ENCODE data around the gene EMILIN2. TPM values are rescaled to one million over a fixed set of nuclear protein-coding genes. Genes with fewer than 3 reads are reported as not detected.

Gene EMILIN2
- total RNA-seq, 4 donors from 2014 or later, result 10.8 to 24.2 (median 16.7) TPM

- no peak for DNase-seq (ENCODE audit: extremely low spot score)
- Histone ChIP-seq H3K27me3 (no peaks in the 10 kb centered on the region), H3K27ac (replicated peaks in 1 of 4) (no peak overlapping the region), H3K36me3 (no peaks in the 10 kb centered on the region), H3K4me3 (no peak overlapping the region), H3K4me1 (no peaks in the 10 kb centered on the region), H3K9me3 (no peaks in the 10 kb centered on the region)
- 74% methylated on average over 2 of the region's 2 CpGs for WGBS
- TF ChIP-seq POLR2A (IDR thresholded peaks at IDR 0.05; ENCODE audit: low read depth) (no peak), EP300 (IDR thresholded peaks at IDR 0.05) (no peak), CTCF (IDR thresholded peaks at IDR 0.05) (no peak), POLR2AphosphoS5 (IDR thresholded peaks at IDR 0.05) (no peak)
- intact Hi-C loops (cut with DNase I), result no loop called here
Measured at GRCh38 chr18:2869207-2869606, 22.4 kb downstream of the EMILIN2 start.

- Histone ChIP-seq H3K9me3 (no peaks in the 10 kb centered on the region), H3K27ac (replicated peaks in 1 of 4) (no peak overlapping the region), H3K27me3 (no peaks in the 10 kb centered on the region), H3K4me3 (no peak overlapping the region), H3K4me1 (peaks cover 5 to 16% (median 11%) of the 10 kb centered on the region in 4 donors), H3K36me3 (no peaks in the 10 kb centered on the region)
- no peak for DNase-seq (ENCODE audit: extremely low spot score)
- 95% methylated on average over 7 of the region's 8 CpGs for WGBS
- TF ChIP-seq POLR2AphosphoS5 (IDR thresholded peaks at IDR 0.05), result no peak
- TF ChIP-seq POLR2A (IDR thresholded peaks at IDR 0.05; ENCODE audit: low read depth), result no peak
- TF ChIP-seq CTCF (IDR thresholded peaks at IDR 0.05), result no peak
- TF ChIP-seq EP300 (IDR thresholded peaks at IDR 0.05), result no peak
- intact Hi-C loops (cut with DNase I), result no loop called here
Measured at GRCh38 chr18:2871111-2871720, 24.4 kb downstream of the EMILIN2 start.

- WGBS, result 89% methylated on average over 6 of the region's 6 CpGs
- Histone ChIP-seq H3K27me3 (no peaks in the 10 kb centered on the region), H3K4me1 (peaks cover 5 to 16% (median 11%) of the 10 kb centered on the region in 4 donors), H3K27ac (replicated peaks in 1 of 4) (no peak overlapping the region), H3K9me3 (no peaks in the 10 kb centered on the region), H3K36me3 (no peaks in the 10 kb centered on the region), H3K4me3 (no peak overlapping the region)
- intact Hi-C loops (cut with DNase I), result no loop called here
- no peak for TF ChIP-seq CTCF (IDR thresholded peaks at IDR 0.05)
- TF ChIP-seq EP300 (IDR thresholded peaks at IDR 0.05), result no peak
- no peak for TF ChIP-seq POLR2AphosphoS5 (IDR thresholded peaks at IDR 0.05)
- TF ChIP-seq POLR2A (IDR thresholded peaks at IDR 0.05; ENCODE audit: low read depth), result no peak
- DNase-seq (ENCODE audit: extremely low spot score), result no peak
Measured at GRCh38 chr18:2872095-2872494, 25.3 kb downstream of the EMILIN2 start.

- peaks cover 5 to 16% (median 11%) of the 10 kb centered on the region in 4 donors for H3K4me1 ChIP-seq
- no peaks in the 10 kb centered on the region for H3K36me3 ChIP-seq
- H3K4me3 ChIP-seq, result no peak overlapping the region
- intact Hi-C loops (cut with DNase I), result no loop called here
- DNase-seq (ENCODE audit: extremely low spot score), result no peak
- H3K27ac ChIP-seq (replicated peaks in 1 of 4), result no peak overlapping the region
- TF ChIP-seq POLR2A (IDR thresholded peaks at IDR 0.05; ENCODE audit: low read depth) (no peak), POLR2AphosphoS5 (IDR thresholded peaks at IDR 0.05) (no peak), CTCF (IDR thresholded peaks at IDR 0.05) (no peak), EP300 (IDR thresholded peaks at IDR 0.05) (no peak)
- H3K9me3 ChIP-seq, result no peaks in the 10 kb centered on the region
- no peaks in the 10 kb centered on the region for H3K27me3 ChIP-seq
- 81% methylated on average over 7 of the region's 7 CpGs for WGBS
Measured at GRCh38 chr18:2874765-2875164, 28.0 kb downstream of the EMILIN2 start.
